Cerebellar cortex (tissue), 1 donor: Measurements from ENCODE around the gene GSTM5.
"Not testable (repeated sequence)": the region's sequence is repeated elsewhere in the genome, so short reads cannot be mapped to it uniquely, and the experiment has no call there.

Experiments
- DNase-seq: peaks from one replicate; pipeline ENCODE4 v3.0.0-alpha.2; 2015; ENCODE audit warnings: low spot score

Gene GSTM5

GRCh38 chr1:109728870-109729269 is 16.8 kb downstream of the GSTM5 start:
- no peak for DNase-seq

DNA sequence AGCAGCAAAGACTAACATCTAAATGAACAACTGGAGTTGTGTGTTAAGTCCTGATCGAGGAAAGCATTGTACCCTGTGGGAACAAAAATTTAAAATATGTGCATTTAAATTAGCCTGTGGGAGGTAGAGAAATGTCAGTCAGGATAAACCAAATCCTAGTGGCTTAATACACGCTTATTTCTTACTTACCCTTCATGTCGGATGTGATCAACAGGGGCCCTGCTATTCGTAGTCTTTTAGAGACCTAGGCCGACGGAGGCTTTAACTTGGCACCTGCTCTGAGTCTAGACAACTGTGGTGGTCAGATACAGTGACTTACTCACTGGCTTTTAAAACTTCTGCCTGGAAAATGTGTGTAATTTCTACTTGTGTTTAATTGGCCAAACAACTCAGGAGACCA is 18.6 kb downstream of the GSTM5 start:
- no peak for DNase-seq

DNA sequence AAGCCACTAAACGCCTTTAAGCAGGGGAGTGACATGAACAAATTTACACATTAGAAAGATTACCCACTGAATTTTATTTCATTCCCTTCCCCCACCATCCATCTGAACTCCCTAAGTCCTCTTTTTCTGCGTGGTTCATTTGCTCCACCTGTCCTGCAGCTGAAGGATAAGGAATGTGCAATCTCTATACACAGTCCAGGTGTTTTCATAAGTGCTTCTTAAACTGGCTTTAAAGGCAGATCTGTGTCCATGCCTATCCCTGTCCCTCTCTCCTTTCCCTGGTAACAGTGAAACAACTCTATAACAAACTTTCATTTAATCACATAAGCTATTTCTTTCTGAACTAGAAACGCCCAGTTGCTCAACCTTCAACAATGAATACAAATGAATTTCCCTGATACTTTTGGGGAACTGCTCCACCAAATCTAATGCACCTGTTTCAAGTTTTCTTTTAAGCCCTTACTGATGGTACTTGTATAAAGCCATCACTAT is 20.4 kb downstream of the GSTM5 start:
- no peak for DNase-seq

DNA sequence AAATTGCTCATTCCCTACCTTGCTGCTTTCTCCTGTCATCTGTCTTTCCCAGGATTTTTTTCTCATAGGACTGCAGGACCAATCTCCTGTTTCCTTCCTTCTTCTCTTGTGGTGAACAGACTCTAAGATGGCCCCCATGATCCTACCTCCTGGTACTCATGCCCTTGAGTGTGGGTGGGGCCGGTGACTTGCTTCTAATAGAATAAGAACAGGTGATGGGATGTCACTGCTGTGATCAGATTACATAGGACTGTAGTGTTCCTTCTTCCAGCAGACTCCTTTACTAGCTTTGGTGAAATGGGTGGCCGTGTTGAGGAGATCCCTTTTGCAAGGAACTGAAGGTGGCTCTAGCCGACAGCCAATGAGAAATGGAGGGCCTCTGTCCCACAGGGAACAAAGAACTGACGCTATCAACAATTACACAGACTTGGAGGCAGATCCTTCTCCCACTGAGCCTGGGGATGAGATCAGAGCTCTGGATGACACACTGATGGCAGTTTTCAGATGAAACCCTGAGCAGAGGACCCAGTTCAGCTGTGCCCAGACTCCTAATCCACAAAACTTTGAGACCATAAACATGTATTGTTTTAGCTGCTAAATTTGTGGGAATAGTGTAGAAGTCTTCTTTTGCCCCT is 21.3 kb downstream of the GSTM5 start:
- DNase-seq: no peak

GRCh38 chr1:109739738-109740614 is 27.9 kb downstream of the GSTM5 start:
- peak; percentile 79 for DNase-seq

DNA sequence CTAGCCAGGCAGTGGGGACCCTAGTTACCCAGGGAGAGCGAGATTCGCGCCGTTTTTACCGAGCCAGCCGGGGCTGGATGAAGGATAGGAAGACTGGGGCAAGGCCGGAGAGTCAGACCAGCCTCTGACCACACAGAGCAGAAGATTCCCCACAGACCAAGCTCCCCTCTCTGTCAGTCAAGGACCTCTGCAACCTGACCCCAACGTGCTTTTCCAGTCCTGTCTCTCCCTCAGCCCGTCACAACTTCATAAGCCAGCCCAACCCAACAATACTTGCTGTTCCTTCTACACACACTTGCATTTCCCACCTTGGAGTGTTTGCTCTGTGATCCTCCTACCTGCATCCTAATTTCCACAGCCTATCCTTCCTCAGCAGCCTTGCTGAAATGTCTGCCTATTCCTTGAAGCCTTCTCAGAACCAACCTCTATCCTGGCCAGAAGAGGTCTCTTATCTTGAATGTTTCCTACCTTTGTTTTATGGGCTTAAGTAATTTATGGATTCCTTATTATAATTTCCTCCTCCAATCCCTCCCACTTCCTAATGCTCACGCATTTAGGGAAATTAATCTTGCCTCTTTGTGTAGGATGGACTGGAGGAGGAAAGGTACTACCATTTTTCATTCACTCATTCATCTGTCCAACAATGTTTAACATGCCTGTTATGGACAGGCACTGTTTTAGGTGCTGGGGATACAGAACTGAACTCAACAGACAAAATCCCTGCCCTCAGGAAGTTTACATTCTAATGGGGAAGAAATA is 28.7 kb downstream of the GSTM5 start, which contains the start of gene GSTM3:
Gene GSTM3, minus strand, starts transcription at position 424 of the 759 bp plus-strand sequence. CDS start 751 bp downstream, outside the sequence.
- peak; percentile 44 for DNase-seq

GRCh38 chr1:109748311-109748710 is 36.3 kb downstream of the GSTM5 start:
- not testable (repeated sequence) for DNase-seq

GRCh38 chr1:109749221-109749620 is 37.2 kb downstream of the GSTM5 start:
- DNase-seq: no peak

DNA sequence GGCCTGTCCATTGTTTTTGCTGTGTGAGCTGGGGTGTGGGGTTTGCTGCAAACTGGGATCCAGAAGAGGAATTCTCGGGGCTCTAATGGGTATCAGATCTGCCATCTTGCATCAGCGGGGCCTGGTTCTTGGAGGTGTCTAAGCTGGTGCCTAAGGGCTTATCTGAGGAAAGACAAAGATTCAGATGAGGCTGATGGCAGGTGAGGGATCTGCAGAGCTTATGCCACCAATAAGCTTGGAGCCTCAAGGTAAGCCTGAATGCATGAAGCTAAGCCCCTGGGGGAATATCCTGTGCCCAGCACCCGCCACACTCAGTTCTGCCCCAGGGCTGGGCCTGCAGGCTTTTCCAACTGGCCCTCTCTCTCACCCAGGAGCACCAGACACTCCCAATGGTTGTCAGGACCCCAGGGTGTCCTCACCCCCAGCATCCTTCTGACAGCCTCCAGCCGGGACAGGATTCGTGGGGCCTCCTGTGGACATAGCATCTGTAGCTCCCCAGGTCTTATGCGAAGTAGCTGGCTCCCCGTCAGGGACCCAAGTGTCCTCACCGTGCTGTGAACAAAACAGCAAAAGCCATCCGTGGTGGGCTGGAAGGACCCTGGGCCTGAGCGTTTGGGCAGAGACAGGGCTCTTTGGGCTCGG is 38.3 kb downstream of the GSTM5 start:
- no peak for DNase-seq

DNA sequence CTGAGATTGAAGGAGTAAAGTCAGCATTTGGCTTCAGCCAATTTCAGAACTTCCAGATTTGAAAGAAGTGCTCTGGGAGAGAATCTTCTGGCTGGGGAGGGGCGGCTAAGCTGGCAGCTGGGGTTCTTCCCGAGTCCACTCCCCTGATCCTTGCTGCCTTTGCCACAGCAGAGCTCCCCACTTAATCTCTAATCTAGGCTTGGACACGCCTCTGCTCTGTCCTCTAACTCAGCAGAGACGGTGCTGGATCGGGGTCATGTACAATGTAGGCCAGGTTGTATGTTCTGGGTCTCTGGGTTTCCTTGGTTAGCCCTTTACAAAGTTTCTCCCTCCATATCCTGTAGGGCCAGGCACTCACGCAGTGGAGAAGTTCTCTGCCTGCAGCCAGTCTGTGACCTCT is 38.9 kb downstream of the GSTM5 start:
- DNase-seq: no peak

- DNase-seq: no peak
Measured at GRCh38 chr1:109751531-109752260, 39.6 kb downstream of the GSTM5 start.

DNA sequence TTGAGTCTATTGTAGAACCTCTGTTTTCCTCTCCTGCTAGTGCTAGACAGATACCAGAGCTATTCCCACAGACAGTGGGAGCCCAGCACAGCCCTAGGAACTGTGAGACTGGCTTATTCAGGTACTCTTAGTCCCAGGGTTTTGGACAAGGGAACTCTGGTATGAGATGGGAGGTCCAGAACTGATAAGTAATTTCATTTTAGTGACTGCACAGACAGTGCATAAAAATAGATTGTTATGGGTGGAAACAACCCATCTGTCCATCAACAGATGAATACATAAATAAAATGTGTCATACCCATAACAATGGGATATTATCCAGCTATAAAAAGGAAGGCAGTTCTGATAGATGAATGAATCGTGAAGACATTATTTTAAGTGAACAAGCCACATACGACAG is 42.7 kb downstream of the GSTM5 start:
- DNase-seq: no peak

DNA sequence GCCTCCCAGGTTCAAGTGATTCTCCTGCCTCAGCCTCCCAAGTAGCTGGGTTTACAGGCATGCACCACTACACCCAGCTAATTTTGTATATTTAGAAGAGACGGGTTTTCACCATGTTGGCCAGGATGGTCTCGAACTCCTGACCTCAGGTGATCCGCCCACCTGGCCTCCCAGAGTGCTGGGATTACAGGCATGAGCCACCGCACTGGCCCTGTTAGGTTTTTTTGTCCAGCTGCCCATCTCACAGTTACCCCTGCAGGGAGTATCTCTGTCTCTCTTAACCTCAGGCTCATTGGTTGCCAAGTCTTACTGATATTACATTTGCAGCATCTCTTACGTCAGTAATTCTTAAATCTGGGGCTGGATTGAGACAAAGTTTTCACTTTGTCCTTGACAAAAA is 44.3 kb downstream of the GSTM5 start:
- DNase-seq: not testable (repeated sequence)

DNA sequence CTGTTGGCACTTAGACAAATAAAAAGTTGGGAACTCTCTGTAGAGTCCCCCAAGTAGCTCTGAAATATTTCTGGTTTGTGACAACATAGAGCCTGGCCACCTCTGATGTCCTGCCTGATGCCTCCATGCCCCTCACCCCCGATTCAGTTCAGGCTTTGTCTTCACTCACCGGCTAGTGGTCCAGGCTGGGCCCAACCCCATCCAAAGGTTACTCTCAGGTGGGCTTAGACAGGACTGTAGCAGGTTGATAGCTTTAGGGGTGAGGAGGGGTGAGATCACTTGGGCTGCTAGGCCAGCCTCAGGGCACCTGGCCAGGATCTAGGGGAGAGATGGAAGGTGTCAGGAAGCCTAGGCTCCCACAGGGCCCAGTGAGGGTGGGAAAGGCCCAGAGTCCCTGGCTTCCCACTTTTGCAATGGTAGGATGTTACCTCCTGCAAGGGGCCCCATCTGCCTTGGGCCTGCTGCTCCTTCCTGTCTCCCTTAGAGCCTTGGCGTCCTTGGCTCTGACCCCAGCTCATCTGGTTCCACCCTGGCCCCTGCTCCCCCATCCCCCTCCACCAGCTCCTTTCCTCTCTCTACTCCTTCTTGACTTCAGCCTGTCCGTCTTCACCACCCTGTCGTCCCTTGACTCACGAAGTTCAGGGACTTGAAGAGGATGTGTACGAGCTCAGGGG is 44.9 kb downstream of the GSTM5 start:
- DNase-seq: no peak

GRCh38 chr1:109757936-109758786 is 46.1 kb downstream of the GSTM5 start:
- no peak for DNase-seq

DNA sequence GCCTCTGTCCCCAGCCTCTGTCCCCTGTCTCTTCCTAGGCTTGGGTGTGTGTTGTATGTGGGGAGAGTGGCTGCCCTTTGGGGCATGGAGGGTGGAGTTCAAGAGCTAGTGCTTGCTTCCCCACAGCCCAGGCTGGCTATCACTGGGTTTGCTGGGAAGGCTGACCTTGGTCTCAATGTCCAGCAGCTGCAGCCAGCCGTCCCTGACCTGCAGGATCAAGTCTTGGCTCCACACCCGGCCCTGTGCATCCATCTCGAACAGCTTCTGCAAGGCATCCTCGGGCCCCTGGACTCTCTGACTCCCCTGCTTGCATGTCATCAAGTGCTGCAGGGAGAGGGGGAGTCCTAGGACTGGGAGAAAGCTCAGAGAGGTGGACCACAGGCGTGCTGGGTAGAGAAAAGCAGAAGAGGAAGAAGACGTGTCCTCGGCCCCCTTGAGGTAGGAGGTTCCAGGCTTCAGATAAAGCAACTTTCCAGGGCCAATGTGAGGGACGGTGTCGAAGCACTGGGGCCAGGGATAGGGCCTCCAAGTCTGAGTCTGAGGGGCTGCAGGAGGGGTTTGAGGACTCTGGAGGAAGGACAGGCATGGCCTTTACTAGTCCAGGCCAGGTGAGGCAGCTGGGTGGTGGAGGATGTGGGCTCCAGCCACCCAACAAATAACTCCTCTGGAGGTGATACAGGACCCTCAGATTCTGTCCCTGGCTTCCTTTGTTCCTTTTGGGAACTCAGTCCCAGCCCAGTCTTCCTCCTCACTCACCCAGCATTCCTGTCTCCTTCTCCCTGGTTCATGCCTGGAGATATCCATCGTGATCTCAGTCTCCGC is 47.7 kb downstream of the GSTM5 start:
- no peak for DNase-seq

DNA sequence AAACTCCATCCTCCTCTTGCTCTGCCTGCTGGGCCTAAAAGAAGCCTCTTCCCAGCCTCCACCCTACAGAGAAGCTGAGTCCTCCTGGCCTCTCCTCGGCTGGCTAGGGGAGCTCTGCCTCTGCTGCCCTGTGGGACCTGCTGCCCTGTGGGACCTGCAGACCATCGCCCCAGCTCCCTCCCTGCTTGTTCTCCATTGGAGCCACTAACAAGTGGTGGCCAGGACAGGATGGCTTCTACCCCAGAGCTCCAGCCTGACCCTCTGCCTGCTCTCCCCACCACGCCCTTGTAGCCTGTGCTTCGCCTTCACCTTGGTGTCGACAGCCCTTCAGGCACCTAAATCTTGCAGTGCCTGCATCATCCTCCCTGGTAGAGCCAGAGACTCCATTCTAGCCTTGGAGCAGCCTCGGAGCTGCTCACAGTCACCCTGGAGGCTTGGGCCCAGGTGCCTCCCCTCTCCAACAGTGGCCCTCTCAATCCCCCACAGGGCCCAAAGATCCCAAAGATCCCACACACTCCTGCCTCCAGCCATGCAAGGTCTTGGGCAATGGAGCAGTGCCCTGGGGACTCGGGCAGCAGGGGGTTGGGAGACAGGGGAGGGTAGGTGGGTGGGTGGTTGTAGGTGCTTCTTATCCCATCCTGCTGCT is 48.7 kb downstream of the GSTM5 start:
- DNase-seq: no peak
